ENCODE data around the gene CCL22.

DNA sequence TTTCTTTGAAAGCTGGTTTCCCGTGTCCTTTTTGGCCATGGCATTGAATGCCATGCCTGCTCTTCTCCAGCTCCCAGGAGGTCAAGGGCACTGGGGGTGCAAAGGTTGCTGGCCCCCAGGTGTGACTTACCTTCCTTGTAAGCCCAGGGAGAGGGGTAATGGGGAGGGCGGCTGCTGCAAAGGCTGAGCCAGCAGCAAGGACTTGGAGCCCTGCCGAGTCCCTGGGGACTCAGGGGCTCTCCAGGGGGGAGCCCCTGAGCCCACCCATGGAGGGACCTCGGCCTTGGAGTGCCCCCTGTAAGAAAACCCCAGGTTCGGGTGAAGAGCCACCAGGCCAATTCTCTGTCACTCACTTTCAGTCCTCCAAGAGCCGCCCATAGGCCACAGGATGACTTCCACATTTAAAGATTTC lies 5.9 kb upstream of the CCL22 start:
- TF ChIP-seq POLR2A (IDR thresholded peaks at IDR 0.05) (no peak), CTCF (IDR thresholded peaks at IDR 0.05) (no peak)

All from testis (tissue), 2 donors.